ENCODE results near the gene SFI1.
"Not testable (repeated sequence)": the region's sequence is repeated elsewhere in the genome, so short reads cannot be mapped to it uniquely, and the experiment has no call there.

Gene SFI1

GRCh38 chr22:31651664-31652063 lies 155.3 kb downstream of the SFI1 start:
- H3K36me3 ChIP-seq (ENCODE audit: control insufficient read depth in 4 of 4, insufficient read depth in 4 of 4, low read length in 3 of 4) = peaks cover 9 to 35% (median 21%) of the 10 kb centered on the region in 4 experiments
- H3K27ac ChIP-seq (ENCODE audit: insufficient read depth in 1 of 2, low read depth in 1 of 2, low read length in 2 of 2, poor library complexity in 1 of 2, severe bottlenecking in 2 of 2) = no peak overlapping the region
- H3K9me3 ChIP-seq (ENCODE audit: control extremely low read depth in 1 of 5, control insufficient read depth in 4 of 5, insufficient read depth in 2 of 5, low read depth in 1 of 5, low read length in 4 of 5) = no peaks in the 10 kb centered on the region
- H3K4me3 ChIP-seq (ENCODE audit: control insufficient read depth in 1 of 7, extremely low read depth in 1 of 7, insufficient read depth in 4 of 7, low read depth in 2 of 7, low read length in 6 of 7) = no peak overlapping the region
- DNase-seq = no peak
- CTCF ChIA-PET = no interaction called here
- H3K27me3 ChIP-seq (replicated peaks in 2 of 5; ENCODE audit: control insufficient read depth in 4 of 5, insufficient read depth in 5 of 5, low read length in 4 of 5) = no peaks in the 10 kb centered on the region
- POLR2A ChIA-PET = no interaction called here
- peaks cover 5 to 16% (median 10%) of the 10 kb centered on the region in 4 experiments for H3K4me1 ChIP-seq (ENCODE audit: control extremely low read depth in 1 of 4, control insufficient read depth in 4 of 4, insufficient read depth in 4 of 4, low read length in 3 of 4)
- 97% methylated on average over 3 of the region's 4 CpGs for WGBS (ENCODE audit: insufficient coverage)

GRCh38 chr22:31652088-31652487 lies 155.8 kb downstream of the SFI1 start:
- WGBS (ENCODE audit: insufficient coverage) = 93% methylated on average over 5 of the region's 9 CpGs

GRCh38 chr22:31652911-31653684 lies 156.8 kb downstream of the SFI1 start:
- WGBS (ENCODE audit: insufficient coverage) = 71% methylated on average over 4 of the region's 9 CpGs
- ChIA-PET POLR2A (interaction anchor here (0.6 kb wide), 1 partner anchor 1772 kb away, joined by 6 read pairs; no protein-coding TSS in a partner anchor), CTCF (interaction anchor here (1.2 to 2.8 kb wide), 2 partner anchors 10 to 22 kb away, joined by 4 to 10 read pairs; partner anchors contain the start of gene PISD)
- Histone ChIP-seq H3K4me3 (ENCODE audit: control insufficient read depth in 1 of 7, extremely low read depth in 1 of 7, insufficient read depth in 4 of 7, low read depth in 2 of 7, low read length in 6 of 7) (no peak overlapping the region), H3K9me3 (ENCODE audit: control extremely low read depth in 1 of 5, control insufficient read depth in 4 of 5, insufficient read depth in 2 of 5, low read depth in 1 of 5, low read length in 4 of 5) (no peaks in the 10 kb centered on the region), H3K4me1 (ENCODE audit: control extremely low read depth in 1 of 4, control insufficient read depth in 4 of 4, insufficient read depth in 4 of 4, low read length in 3 of 4) (peaks cover 5 to 16% (median 10%) of the 10 kb centered on the region in 4 experiments), H3K27me3 (replicated peaks in 2 of 5; ENCODE audit: control insufficient read depth in 4 of 5, insufficient read depth in 5 of 5, low read length in 4 of 5) (no peaks in the 10 kb centered on the region), H3K27ac (ENCODE audit: insufficient read depth in 1 of 2, low read depth in 1 of 2, low read length in 2 of 2, poor library complexity in 1 of 2, severe bottlenecking in 2 of 2) (no peak overlapping the region), H3K36me3 (ENCODE audit: control insufficient read depth in 4 of 4, insufficient read depth in 4 of 4, low read length in 3 of 4) (peaks cover 4 to 22% (median 10%) of the 10 kb centered on the region in 4 experiments)
- no peak for DNase-seq

More at GRCh38 chr22:31652088-31652487, 155.8 kb downstream of the SFI1 start:
- ChIA-PET POLR2A (no interaction called here), CTCF (interaction anchor here (2.8 kb wide), 1 partner anchor 11 kb away, joined by 10 read pairs; the partner anchor contains the start of gene PISD)
- Histone ChIP-seq H3K27ac (ENCODE audit: insufficient read depth in 1 of 2, low read depth in 1 of 2, low read length in 2 of 2, poor library complexity in 1 of 2, severe bottlenecking in 2 of 2) (no peak overlapping the region), H3K4me1 (ENCODE audit: control extremely low read depth in 1 of 4, control insufficient read depth in 4 of 4, insufficient read depth in 4 of 4, low read length in 3 of 4) (peaks cover 5 to 16% (median 10%) of the 10 kb centered on the region in 4 experiments), H3K9me3 (ENCODE audit: control extremely low read depth in 1 of 5, control insufficient read depth in 4 of 5, insufficient read depth in 2 of 5, low read depth in 1 of 5, low read length in 4 of 5) (no peaks in the 10 kb centered on the region), H3K4me3 (ENCODE audit: control insufficient read depth in 1 of 7, extremely low read depth in 1 of 7, insufficient read depth in 4 of 7, low read depth in 2 of 7, low read length in 6 of 7) (no peak overlapping the region), H3K36me3 (ENCODE audit: control insufficient read depth in 4 of 4, insufficient read depth in 4 of 4, low read length in 3 of 4) (peaks cover 9 to 31% (median 18%) of the 10 kb centered on the region in 4 experiments), H3K27me3 (replicated peaks in 2 of 5; ENCODE audit: control insufficient read depth in 4 of 5, insufficient read depth in 5 of 5, low read length in 4 of 5) (no peaks in the 10 kb centered on the region)
- DNase-seq = no peak

GRCh38 chr22:31653944-31654343 lies 157.6 kb downstream of the SFI1 start:
- WGBS (ENCODE audit: insufficient coverage) = 90% methylated on average over 2 of the region's 2 CpGs
- Histone ChIP-seq H3K4me1 (ENCODE audit: control extremely low read depth in 1 of 4, control insufficient read depth in 4 of 4, insufficient read depth in 4 of 4, low read length in 3 of 4) (peaks cover 5 to 16% (median 10%) of the 10 kb centered on the region in 4 experiments), H3K27me3 (replicated peaks in 2 of 5; ENCODE audit: control insufficient read depth in 4 of 5, insufficient read depth in 5 of 5, low read length in 4 of 5) (no peaks in the 10 kb centered on the region), H3K36me3 (ENCODE audit: control insufficient read depth in 4 of 4, insufficient read depth in 4 of 4, low read length in 3 of 4) (peaks cover 4 to 15% (median 6%) of the 10 kb centered on the region in 4 experiments), H3K27ac (ENCODE audit: insufficient read depth in 1 of 2, low read depth in 1 of 2, low read length in 2 of 2, poor library complexity in 1 of 2, severe bottlenecking in 2 of 2) (no peak overlapping the region), H3K9me3 (ENCODE audit: control extremely low read depth in 1 of 5, control insufficient read depth in 4 of 5, insufficient read depth in 2 of 5, low read depth in 1 of 5, low read length in 4 of 5) (no peaks in the 10 kb centered on the region), H3K4me3 (ENCODE audit: control insufficient read depth in 1 of 7, extremely low read depth in 1 of 7, insufficient read depth in 4 of 7, low read depth in 2 of 7, low read length in 6 of 7) (no peak overlapping the region)
- ChIA-PET CTCF (interaction anchor here (1.2 to 2.8 kb wide), 2 partner anchors 9 to 21 kb away, joined by 4 to 10 read pairs; partner anchors contain the start of gene PISD), POLR2A (no interaction called here)
- no peak for DNase-seq

- Histone ChIP-seq H3K27ac (ENCODE audit: insufficient read depth in 1 of 2, low read depth in 1 of 2, low read length in 2 of 2, poor library complexity in 1 of 2, severe bottlenecking in 2 of 2) (no peak overlapping the region), H3K27me3 (replicated peaks in 2 of 5; ENCODE audit: control insufficient read depth in 4 of 5, insufficient read depth in 5 of 5, low read length in 4 of 5) (no peaks in the 10 kb centered on the region), H3K9me3 (ENCODE audit: control extremely low read depth in 1 of 5, control insufficient read depth in 4 of 5, insufficient read depth in 2 of 5, low read depth in 1 of 5, low read length in 4 of 5) (no peaks in the 10 kb centered on the region), H3K4me1 (ENCODE audit: control extremely low read depth in 1 of 4, control insufficient read depth in 4 of 4, insufficient read depth in 4 of 4, low read length in 3 of 4) (peaks cover 5 to 16% (median 10%) of the 10 kb centered on the region in 4 experiments), H3K4me3 (ENCODE audit: control insufficient read depth in 1 of 7, extremely low read depth in 1 of 7, insufficient read depth in 4 of 7, low read depth in 2 of 7, low read length in 6 of 7) (no peak overlapping the region), H3K36me3 (ENCODE audit: control insufficient read depth in 4 of 4, insufficient read depth in 4 of 4, low read length in 3 of 4) (peaks cover 4 to 12% (median 4%) of the 10 kb centered on the region in 4 experiments)
- DNase-seq = no peak
- ChIA-PET CTCF (interaction anchor here (1.2 to 2.8 kb wide), 3 partner anchors 8 to 21 kb away, joined by 3 to 10 read pairs (median 4); partner anchors contain the start of gene PISD), POLR2A (no interaction called here)
- WGBS (ENCODE audit: insufficient coverage) = 100% methylated on average over 3 of the region's 5 CpGs
Measured at GRCh38 chr22:31654408-31654807, 158.1 kb downstream of the SFI1 start.

GRCh38 chr22:31659246-31659645 lies 162.9 kb downstream of the SFI1 start:
- no peak for DNase-seq
- H3K27me3 ChIP-seq (replicated peaks in 2 of 5; ENCODE audit: control insufficient read depth in 4 of 5, insufficient read depth in 5 of 5, low read length in 4 of 5) = no peaks in the 10 kb centered on the region
- H3K27ac ChIP-seq (ENCODE audit: insufficient read depth in 1 of 2, low read depth in 1 of 2, low read length in 2 of 2, poor library complexity in 1 of 2, severe bottlenecking in 2 of 2) = no peak overlapping the region
- ChIA-PET CTCF (interaction anchor here (0.5 to 1.3 kb wide), 3 partner anchors 10 to 60 kb away, joined by 3 read pairs; no protein-coding TSS in a partner anchor), POLR2A (no interaction called here)
- no peak overlapping the region for H3K4me3 ChIP-seq (ENCODE audit: control insufficient read depth in 1 of 7, extremely low read depth in 1 of 7, insufficient read depth in 4 of 7, low read depth in 2 of 7, low read length in 6 of 7)
- peaks cover 9 to 22% (median 16%) of the 10 kb centered on the region in 4 experiments for H3K4me1 ChIP-seq (ENCODE audit: control extremely low read depth in 1 of 4, control insufficient read depth in 4 of 4, insufficient read depth in 4 of 4, low read length in 3 of 4)
- no peaks in the 10 kb centered on the region for H3K9me3 ChIP-seq (ENCODE audit: control extremely low read depth in 1 of 5, control insufficient read depth in 4 of 5, insufficient read depth in 2 of 5, low read depth in 1 of 5, low read length in 4 of 5)
- peaks cover 0 to 3% (median 0%) of the 10 kb centered on the region in 4 experiments for H3K36me3 ChIP-seq (ENCODE audit: control insufficient read depth in 4 of 4, insufficient read depth in 4 of 4, low read length in 3 of 4)
- whole genome bisulfite sequencing (ENCODE audit: insufficient coverage) = 85% methylated on average over 2 of the region's 7 CpGs

- WGBS (ENCODE audit: insufficient coverage) = 69% methylated on average over 4 of the region's 10 CpGs
- DNase-seq, POLR2A ChIA-PET: not testable (repeated sequence)
Measured at GRCh38 chr22:31660860-31661341, 164.6 kb downstream of the SFI1 start.

More at GRCh38 chr22:31660860-31661341, 164.6 kb downstream of the SFI1 start:
- H3K36me3 ChIP-seq (ENCODE audit: control insufficient read depth in 4 of 4, insufficient read depth in 4 of 4, low read length in 3 of 4); H3K9me3 ChIP-seq (ENCODE audit: control extremely low read depth in 1 of 5, control insufficient read depth in 4 of 5, insufficient read depth in 2 of 5, low read depth in 1 of 5, low read length in 4 of 5); H3K27me3 ChIP-seq (replicated peaks in 2 of 5; ENCODE audit: control insufficient read depth in 4 of 5, insufficient read depth in 5 of 5, low read length in 4 of 5): not testable (repeated sequence)
- peak overlapping the region; percentile 51 to 87 for H3K27ac ChIP-seq (ENCODE audit: insufficient read depth in 1 of 2, low read depth in 1 of 2, low read length in 2 of 2, poor library complexity in 1 of 2, severe bottlenecking in 2 of 2)
- CTCF ChIA-PET = interaction anchor here (1.8 kb wide), 2 partner anchors 24 to 104 kb away, joined by 6 to 14 read pairs; no protein-coding TSS in a partner anchor
- H3K4me3 ChIP-seq (ENCODE audit: control insufficient read depth in 1 of 7, extremely low read depth in 1 of 7, insufficient read depth in 4 of 7, low read depth in 2 of 7, low read length in 6 of 7) = peak overlapping the region in 6 of 7 experiments; percentile 89 to 100 (median 96)
- H3K4me1 ChIP-seq (ENCODE audit: control extremely low read depth in 1 of 4, control insufficient read depth in 4 of 4, insufficient read depth in 4 of 4, low read length in 3 of 4) = peaks cover 9 to 18% (median 14%) of the 10 kb centered on the region in 4 experiments

All from common myeloid progenitor, CD34-positive (primary cell).